Thyroid gland (tissue), 4 donors: Measurements from ENCODE around the gene SYT9. TPM values are rescaled to one million over a fixed set of nuclear protein-coding genes. Genes with fewer than 3 reads are reported as not detected.

Source experiments
- DNase-seq, 2 donors: peaks; one replicate each; pipeline ENCODE4 v3.0.0-alpha.2; 2019
- H3K27ac ChIP-seq, 3 donors: fragments of 200-600 bp; sonication (generic); 1 replicate in 2 of 3; 2 replicates in 1 of 3; pipeline ENCODE4 v1.5.1; 2016 to 2019; ENCODE audit warnings: mild to moderate bottlenecking in 1 of 3, moderate library complexity in 1 of 3
- H3K27me3 ChIP-seq: fragments of 200-600 bp; sonication (generic); one replicate; pipeline ENCODE4 v1.5.1; 2019
- H3K36me3 ChIP-seq, 2 donors: fragments of 200-600 bp; sonication (generic); one replicate each; pipeline ENCODE4 v1.5.1; 2016 to 2019
- H3K4me1 ChIP-seq, 2 donors: fragments of 200-600 bp; sonication (generic); one replicate each; pipeline ENCODE4 v1.5.1; 2017 to 2019
- H3K4me3 ChIP-seq, 3 donors: fragments of 200-600 bp; sonication (generic); replicated peaks in 1 of 3; 1 replicate in 2 of 3; 2 replicates in 1 of 3; pipeline ENCODE4 v1.5.1; 2016; ENCODE audit warnings: mild to moderate bottlenecking in 1 of 3
- H3K9me3 ChIP-seq: fragments of 200-600 bp; sonication (generic); one replicate; pipeline ENCODE4 v1.5.1; 2017
- POLR2A ChIP-seq, 2 donors: fragments of 450-650 bp; IDR thresholded peaks; one replicate each; pipeline ENCODE4 v1.6.1; 2017; ENCODE audit warnings: antibody characterized with exemption in 2 of 2, mild to moderate bottlenecking in 2 of 2, moderate library complexity in 1 of 2
- WGBS, 2 donors: methylation state at CpG; one replicate each; pipeline ENCODE4 v1.1.5; 2017; 5-methylcytosine and 5-hydroxymethylcytosine counted together
- intact Hi-C: fragments of 100-400 bp; cut with DNase I; formaldehyde crosslinking; loops from one replicate; pipeline ENCODE4 v1.15.1; 2023
- total RNA-seq, 4 donors: library from RNA; depleted of rRNA; stranded (reverse); fragments of >200 nt; gene quantifications; one replicate each; pipeline ENCODE4 v1.2.3, GENCODE V29; 2016
- TF ChIP-seq, protein P1 (sequence below), 6 experiments: fragments of 200-600 bp in 3 of 6; fragments of 450-650 bp in 3 of 6; sonication (generic) in 3 of 6; IDR thresholded peaks; one replicate each; pipeline ENCODE4 v1.5.1; 2016 to 2019; ENCODE audit warnings: antibody characterized with exemption in 6 of 6, mild to moderate bottlenecking in 2 of 6, inconsistent platforms in 1 of 6, moderate library complexity in 1 of 6

SYT9 gene
- total RNA-seq, 4 donors from 2014 or later: 1.3 to 7.6 (median 4.2) TPM

DNA sequence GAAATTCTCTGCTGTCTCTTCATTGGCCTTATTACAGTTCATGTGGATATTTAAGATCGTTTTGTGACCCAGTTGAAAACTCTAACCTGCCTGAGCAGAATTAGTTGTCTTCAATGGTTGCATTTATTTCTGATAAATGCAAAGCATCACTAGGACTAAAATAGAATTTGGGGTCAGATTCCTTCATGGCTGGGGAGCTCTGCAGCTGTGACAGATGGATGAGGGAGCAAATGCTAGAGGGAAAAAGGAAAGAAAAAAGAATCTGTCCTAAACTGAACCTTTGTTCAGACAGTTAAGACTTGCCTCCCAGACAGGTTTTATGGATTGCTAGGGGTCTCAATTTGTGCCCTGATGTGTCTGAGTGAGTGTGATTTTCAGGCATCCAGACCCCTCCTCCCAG lies 113.0 kb downstream of the SYT9 start:
- H3K27ac ChIP-seq: no peak overlapping the region
- H3K36me3 ChIP-seq: no peaks in the 10 kb centered on the region
- no peaks in the 10 kb centered on the region for H3K4me1 ChIP-seq
- H3K27me3 ChIP-seq: no peaks in the 10 kb centered on the region
- H3K9me3 ChIP-seq: no peaks in the 10 kb centered on the region
- 78 to 83% methylated on average over 1 of the region's 1 CpG for WGBS, 2 donors
- intact Hi-C loops: no loop called here
- TF ChIP-seq, protein P1, sequence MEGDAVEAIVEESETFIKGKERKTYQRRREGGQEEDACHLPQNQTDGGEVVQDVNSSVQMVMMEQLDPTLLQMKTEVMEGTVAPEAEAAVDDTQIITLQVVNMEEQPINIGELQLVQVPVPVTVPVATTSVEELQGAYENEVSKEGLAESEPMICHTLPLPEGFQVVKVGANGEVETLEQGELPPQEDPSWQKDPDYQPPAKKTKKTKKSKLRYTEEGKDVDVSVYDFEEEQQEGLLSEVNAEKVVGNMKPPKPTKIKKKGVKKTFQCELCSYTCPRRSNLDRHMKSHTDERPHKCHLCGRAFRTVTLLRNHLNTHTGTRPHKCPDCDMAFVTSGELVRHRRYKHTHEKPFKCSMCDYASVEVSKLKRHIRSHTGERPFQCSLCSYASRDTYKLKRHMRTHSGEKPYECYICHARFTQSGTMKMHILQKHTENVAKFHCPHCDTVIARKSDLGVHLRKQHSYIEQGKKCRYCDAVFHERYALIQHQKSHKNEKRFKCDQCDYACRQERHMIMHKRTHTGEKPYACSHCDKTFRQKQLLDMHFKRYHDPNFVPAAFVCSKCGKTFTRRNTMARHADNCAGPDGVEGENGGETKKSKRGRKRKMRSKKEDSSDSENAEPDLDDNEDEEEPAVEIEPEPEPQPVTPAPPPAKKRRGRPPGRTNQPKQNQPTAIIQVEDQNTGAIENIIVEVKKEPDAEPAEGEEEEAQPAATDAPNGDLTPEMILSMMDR (IDR thresholded peaks at IDR 0.05): no peak
- TF ChIP-seq POLR2A (IDR thresholded peaks at IDR 0.05): no peak
- no peak overlapping the region for H3K4me3 ChIP-seq
- DNase-seq: no peak

DNA sequence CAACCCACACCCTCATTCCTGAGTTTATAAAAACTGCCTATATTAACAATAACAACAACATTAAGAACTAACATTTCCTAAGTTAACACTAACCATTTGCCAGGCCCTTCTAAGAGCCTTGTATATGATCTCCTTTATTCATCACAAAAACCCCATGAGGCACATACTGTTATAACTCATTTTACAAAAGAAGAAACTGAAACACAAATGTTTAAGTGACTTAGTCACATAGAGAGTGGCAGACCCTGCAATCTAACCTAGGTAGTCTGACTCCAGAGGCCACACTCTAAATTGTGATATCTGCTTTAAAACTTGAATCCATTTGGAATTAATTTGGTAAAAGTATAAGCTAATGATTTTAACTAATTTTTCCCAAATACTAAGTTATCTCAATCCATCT lies 116.1 kb downstream of the SYT9 start:
- H3K27me3 ChIP-seq: no peaks in the 10 kb centered on the region
- intact Hi-C loops: no loop called here
- no peak overlapping the region for H3K27ac ChIP-seq
- no peaks in the 10 kb centered on the region for H3K36me3 ChIP-seq
- no peak for DNase-seq
- H3K4me3 ChIP-seq: no peak overlapping the region
- no peaks in the 10 kb centered on the region for H3K9me3 ChIP-seq
- no peak for TF ChIP-seq POLR2A (IDR thresholded peaks at IDR 0.05)
- TF ChIP-seq, protein P1 (IDR thresholded peaks at IDR 0.05): no peak
- H3K4me1 ChIP-seq: no peaks in the 10 kb centered on the region

DNA sequence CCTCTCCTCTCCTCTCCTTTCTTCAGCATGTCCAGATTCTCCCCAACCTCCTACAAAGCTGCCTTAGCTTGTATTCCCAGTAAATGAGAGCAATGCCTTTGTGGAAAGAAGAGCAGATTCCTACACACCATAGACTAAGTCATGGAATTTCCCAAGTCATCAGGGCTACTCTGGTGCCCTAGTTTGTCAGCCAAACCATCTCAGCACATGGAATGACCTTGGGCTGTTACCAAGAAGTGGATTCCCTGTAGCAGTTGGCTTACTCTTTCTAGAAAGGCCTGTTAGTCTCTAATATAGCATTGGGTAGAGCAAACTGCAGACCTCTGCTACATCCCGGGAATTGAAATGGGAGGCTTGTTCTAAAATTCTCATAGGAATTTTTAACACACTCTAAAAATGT lies 124.7 kb downstream of the SYT9 start:
- DNase-seq: no peak
- Histone ChIP-seq H3K4me3 (no peak overlapping the region), H3K36me3 (no peaks in the 10 kb centered on the region), H3K9me3 (no peaks in the 10 kb centered on the region), H3K27ac (no peak overlapping the region), H3K27me3 (no peaks in the 10 kb centered on the region), H3K4me1 (no peaks in the 10 kb centered on the region)
- TF ChIP-seq, protein P1 (IDR thresholded peaks at IDR 0.05): no peak
- TF ChIP-seq POLR2A (IDR thresholded peaks at IDR 0.05): no peak
- intact Hi-C loops: no loop called here
- WGBS, 2 donors: 88 to 100% methylated on average over 1 of the region's 1 CpG

DNA sequence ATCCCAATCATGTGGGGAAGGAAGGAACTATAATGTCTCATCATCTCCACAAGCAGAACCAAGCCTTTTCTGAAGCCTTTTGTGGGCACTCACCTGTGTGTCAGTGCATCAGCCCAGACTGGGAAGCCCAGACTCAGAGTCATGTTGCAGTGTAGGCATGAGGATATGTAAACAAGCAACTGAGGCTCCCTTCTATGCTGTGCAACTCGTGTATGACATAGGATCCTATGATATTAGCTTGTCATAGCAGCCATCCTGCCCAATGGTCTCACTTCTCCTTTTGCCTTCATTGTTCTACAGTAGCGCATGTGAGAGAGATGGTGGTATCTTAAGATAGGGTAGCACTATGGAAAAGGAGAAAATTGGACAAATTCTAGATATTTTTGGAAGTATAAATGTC lies 130.2 kb downstream of the SYT9 start:
- DNase-seq: no peak
- Histone ChIP-seq H3K4me3 (no peak overlapping the region), H3K9me3 (no peaks in the 10 kb centered on the region), H3K36me3 (no peaks in the 10 kb centered on the region), H3K27ac (no peak overlapping the region), H3K27me3 (no peaks in the 10 kb centered on the region), H3K4me1 (no peaks in the 10 kb centered on the region)
- WGBS, 2 donors: 73 to 83% methylated on average over 2 of the region's 2 CpGs
- no peak for TF ChIP-seq POLR2A (IDR thresholded peaks at IDR 0.05)
- TF ChIP-seq, protein P1 (IDR thresholded peaks at IDR 0.05): no peak
- intact Hi-C loops: no loop called here

DNA sequence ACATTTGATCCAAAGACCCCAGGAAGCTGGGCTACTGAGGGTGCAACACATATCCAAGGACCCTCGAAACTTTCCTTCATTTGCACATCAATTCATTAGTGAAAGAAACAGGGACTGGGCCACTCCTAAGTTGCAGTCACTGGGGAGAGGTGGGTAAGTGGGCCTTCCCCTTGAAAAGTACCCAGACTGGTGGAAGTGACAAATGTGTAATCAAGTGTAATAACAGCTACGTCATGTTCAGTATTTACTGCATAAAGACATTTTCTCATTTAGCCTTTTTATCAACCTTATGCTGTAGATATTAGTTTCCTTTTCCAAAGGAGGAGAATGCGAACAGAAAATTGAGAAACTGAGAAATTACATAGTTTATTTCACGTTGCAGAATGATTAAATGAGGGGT lies 131.7 kb downstream of the SYT9 start:
- Histone ChIP-seq H3K4me1 (no peaks in the 10 kb centered on the region), H3K36me3 (no peaks in the 10 kb centered on the region), H3K27me3 (no peaks in the 10 kb centered on the region), H3K4me3 (no peak overlapping the region), H3K27ac (no peak overlapping the region), H3K9me3 (no peaks in the 10 kb centered on the region)
- TF ChIP-seq POLR2A (IDR thresholded peaks at IDR 0.05): no peak
- TF ChIP-seq, protein P1 (IDR thresholded peaks at IDR 0.05): no peak
- WGBS, 2 donors: 82 to 86% methylated on average over 4 of the region's 4 CpGs
- intact Hi-C loops: no loop called here
- DNase-seq: no peak
